ENCODE measurements around the gene SLX9.
A peak's percentile ranks its signal among the peaks of the same experiment; 100 is the strongest.

Gene SLX9

GRCh38 chr21:45012662-45013259 lies 72.9 kb downstream of the SLX9 start:
- no peaks in the 10 kb centered on the region for H3K36me3 ChIP-seq (ENCODE audit: control insufficient read depth in 1 of 2, insufficient read depth in 2 of 2, low read depth in 1 of 2, low read length in 2 of 2)

GRCh38 chr21:45013260-45013841 lies 73.5 kb downstream of the SLX9 start:
- no peak for DNase-seq
- peak overlapping the region; percentile 36 to 81 for H3K4ac ChIP-seq (ENCODE audit: low read depth in 1 of 2, low read length in 2 of 2)
- peak overlapping the region; percentile 63 for H2BK5ac ChIP-seq (ENCODE audit: low read depth, low read length, poor library complexity, severe bottlenecking)
- peaks cover 51% of the 10 kb centered on the region for H3K4me1 ChIP-seq (ENCODE audit: control insufficient read depth, insufficient read depth, low read depth, low read length)
- no peak overlapping the region for H3K23ac ChIP-seq (ENCODE audit: low read length in 2 of 2)
- peak overlapping the region; percentile 23 for H2BK120ac ChIP-seq (ENCODE audit: low read depth, low read length)
- peak overlapping the region; percentile 76 for H4K8ac ChIP-seq (ENCODE audit: low read length)
- no peak overlapping the region for H3K4me3 ChIP-seq (ENCODE audit: insufficient read depth in 1 of 2, low read depth in 1 of 2, low read length in 2 of 2)
- peaks cover 3% of the 10 kb centered on the region for H3K9me3 ChIP-seq (ENCODE audit: control insufficient read depth, low read length)
- peak overlapping the region; percentile 23 to 79 for H3K18ac ChIP-seq (ENCODE audit: low read depth in 1 of 2, low read length in 2 of 2)
- WGBS, result 58% methylated on average over 19 of the region's 19 CpGs
- peak overlapping the region; percentile 60 for H2BK15ac ChIP-seq (ENCODE audit: low read depth, poor library complexity, severe bottlenecking)
- H2BK12ac ChIP-seq (ENCODE audit: low read length in 2 of 2), result peak overlapping the region in 1 of 2 experiments; percentile 95
- H2AK5ac ChIP-seq (ENCODE audit: low read length, severe bottlenecking), result peak overlapping the region; percentile 71
- peaks cover 0 to 14% of the 10 kb centered on the region in 2 experiments for H3K27me3 ChIP-seq (ENCODE audit: control insufficient read depth in 1 of 2, insufficient read depth in 1 of 2, low read length in 2 of 2)
- H3K36me3 ChIP-seq (ENCODE audit: control insufficient read depth in 1 of 2, insufficient read depth in 2 of 2, low read depth in 1 of 2, low read length in 2 of 2), result no peaks in the 10 kb centered on the region
- peak overlapping the region; percentile 91 for H3K27ac ChIP-seq (ENCODE audit: low read length, poor library complexity, severe bottlenecking)
- no peak overlapping the region for H3K9ac ChIP-seq (ENCODE audit: low read length)
- H3K4me2 ChIP-seq (ENCODE audit: low read length, poor library complexity, severe bottlenecking), result no peak overlapping the region
- peak overlapping the region in 1 of 2 experiments; percentile 73 for H3K14ac ChIP-seq (ENCODE audit: low read length in 2 of 2)
- H2AFZ ChIP-seq (ENCODE audit: low read depth, low read length), result no peak overlapping the region
- no peaks in the 10 kb centered on the region for H3K79me1 ChIP-seq (replicated peaks; ENCODE audit: low read length, poor library complexity, severe bottlenecking)
- H4K91ac ChIP-seq (ENCODE audit: low read length), result peak overlapping the region; percentile 92

More at GRCh38 chr21:45012662-45013259, 72.9 kb downstream of the SLX9 start:
- H2BK15ac ChIP-seq (ENCODE audit: low read depth, poor library complexity, severe bottlenecking), result peak overlapping the region; percentile 60
- H3K9ac ChIP-seq (ENCODE audit: low read length), result peak overlapping the region; percentile 50
- H3K27me3 ChIP-seq (ENCODE audit: control insufficient read depth in 1 of 2, insufficient read depth in 1 of 2, low read length in 2 of 2), result peaks cover 0 to 12% of the 10 kb centered on the region in 2 experiments
- peak overlapping the region; percentile 49 for H3K4me2 ChIP-seq (ENCODE audit: low read length, poor library complexity, severe bottlenecking)
- peak overlapping the region; percentile 23 for H2BK120ac ChIP-seq (ENCODE audit: low read depth, low read length)
- peak overlapping the region in 1 of 2 experiments; percentile 11 for H3K14ac ChIP-seq (ENCODE audit: low read length in 2 of 2)
- H2AFZ ChIP-seq (ENCODE audit: low read depth, low read length), result no peak overlapping the region
- peak overlapping the region; percentile 91 for H3K27ac ChIP-seq (ENCODE audit: low read length, poor library complexity, severe bottlenecking)
- peak overlapping the region; percentile 39 for H2BK5ac ChIP-seq (ENCODE audit: low read depth, low read length, poor library complexity, severe bottlenecking)
- peaks cover 3% of the 10 kb centered on the region for H3K9me3 ChIP-seq (ENCODE audit: control insufficient read depth, low read length)
- peaks cover 47% of the 10 kb centered on the region for H3K4me1 ChIP-seq (ENCODE audit: control insufficient read depth, insufficient read depth, low read depth, low read length)
- H4K91ac ChIP-seq (ENCODE audit: low read length), result peak overlapping the region; percentile 92
- H3K4me3 ChIP-seq (ENCODE audit: insufficient read depth in 1 of 2, low read depth in 1 of 2, low read length in 2 of 2), result peak overlapping the region in 1 of 2 experiments; percentile 56
- peak overlapping the region; percentile 71 for H2AK5ac ChIP-seq (ENCODE audit: low read length, severe bottlenecking)
- no peaks in the 10 kb centered on the region for H3K79me1 ChIP-seq (replicated peaks; ENCODE audit: low read length, poor library complexity, severe bottlenecking)
- no peak for DNase-seq
- peak overlapping the region in 1 of 2 experiments; percentile 95 for H2BK12ac ChIP-seq (ENCODE audit: low read length in 2 of 2)
- peak overlapping the region; percentile 36 to 81 for H3K4ac ChIP-seq (ENCODE audit: low read depth in 1 of 2, low read length in 2 of 2)
- H3K23ac ChIP-seq (ENCODE audit: low read length in 2 of 2), result no peak overlapping the region
- peak overlapping the region; percentile 76 for H4K8ac ChIP-seq (ENCODE audit: low read length)
- peak overlapping the region; percentile 23 to 79 for H3K18ac ChIP-seq (ENCODE audit: low read depth in 1 of 2, low read length in 2 of 2)
- 33% methylated on average over 10 of the region's 10 CpGs for WGBS

DNA sequence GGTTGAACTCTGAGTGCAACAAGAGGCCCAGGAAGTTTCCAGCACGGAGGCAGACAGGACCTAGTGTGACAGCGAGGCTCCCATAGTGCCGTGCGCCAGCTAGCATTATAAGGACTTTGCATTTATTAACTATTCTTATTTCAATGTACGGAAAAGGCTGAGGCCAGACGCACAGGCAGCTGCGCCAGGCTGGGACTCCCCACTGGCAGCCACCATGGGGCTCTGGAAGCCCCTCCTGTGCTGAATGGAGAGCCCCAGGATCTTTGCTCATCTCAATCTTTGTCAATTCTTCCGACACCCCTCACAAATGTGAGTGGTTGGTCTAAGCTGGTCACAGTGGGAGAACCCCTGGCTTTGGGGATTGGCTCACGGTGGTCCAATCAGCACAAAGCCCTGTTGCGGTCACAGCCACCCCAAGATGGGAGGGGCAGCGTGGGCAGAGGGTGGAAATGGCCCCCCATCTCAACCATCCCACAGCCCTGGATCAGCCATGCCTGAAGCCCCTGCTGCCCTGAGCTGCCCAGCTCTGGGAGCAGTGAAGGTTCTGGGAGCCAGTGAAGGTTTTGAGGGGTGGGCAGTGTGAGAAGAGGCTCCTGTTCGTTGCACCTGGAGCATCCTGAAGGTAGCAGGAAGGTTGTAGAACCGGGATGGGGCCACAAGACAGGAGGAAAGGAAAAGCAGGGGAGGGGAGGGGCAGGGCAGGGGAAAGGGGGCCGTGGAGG lies 75.1 kb downstream of the SLX9 start:
- no peak overlapping the region for H2BK5ac ChIP-seq (ENCODE audit: low read depth, low read length, poor library complexity, severe bottlenecking)
- no peak overlapping the region for H4K91ac ChIP-seq (ENCODE audit: low read length)
- peaks cover 57% of the 10 kb centered on the region for H3K4me1 ChIP-seq (ENCODE audit: control insufficient read depth, insufficient read depth, low read depth, low read length)
- WGBS, result 96% methylated on average over 11 of the region's 14 CpGs
- no peak overlapping the region for H3K27ac ChIP-seq (ENCODE audit: low read length, poor library complexity, severe bottlenecking)
- H3K79me1 ChIP-seq (replicated peaks; ENCODE audit: low read length, poor library complexity, severe bottlenecking), result no peaks in the 10 kb centered on the region
- no peak overlapping the region for H3K14ac ChIP-seq (ENCODE audit: low read length in 2 of 2)
- H2AK5ac ChIP-seq (ENCODE audit: low read length, severe bottlenecking), result peak overlapping the region; percentile 86
- no peak overlapping the region for H3K23ac ChIP-seq (ENCODE audit: low read length in 2 of 2)
- no peaks in the 10 kb centered on the region for H3K9me3 ChIP-seq (ENCODE audit: control insufficient read depth, low read length)
- no peak for DNase-seq
- no peak overlapping the region for H3K4me3 ChIP-seq (ENCODE audit: insufficient read depth in 1 of 2, low read depth in 1 of 2, low read length in 2 of 2)
- peak overlapping the region; percentile 49 for H2BK15ac ChIP-seq (ENCODE audit: low read depth, poor library complexity, severe bottlenecking)
- H3K18ac ChIP-seq (ENCODE audit: low read depth in 1 of 2, low read length in 2 of 2), result peak overlapping the region in 1 of 2 experiments; percentile 26
- no peak overlapping the region for H4K8ac ChIP-seq (ENCODE audit: low read length)
- no peak overlapping the region for H3K4me2 ChIP-seq (ENCODE audit: low read length, poor library complexity, severe bottlenecking)
- H3K4ac ChIP-seq (ENCODE audit: low read depth in 1 of 2, low read length in 2 of 2), result no peak overlapping the region
- no peak overlapping the region for H2BK12ac ChIP-seq (ENCODE audit: low read length in 2 of 2)
- peaks cover 0 to 22% of the 10 kb centered on the region in 2 experiments for H3K27me3 ChIP-seq (ENCODE audit: control insufficient read depth in 1 of 2, insufficient read depth in 1 of 2, low read length in 2 of 2)
- H2AFZ ChIP-seq (ENCODE audit: low read depth, low read length), result no peak overlapping the region
- H2BK120ac ChIP-seq (ENCODE audit: low read depth, low read length), result no peak overlapping the region
- no peak overlapping the region for H3K9ac ChIP-seq (ENCODE audit: low read length)
- H3K36me3 ChIP-seq (ENCODE audit: control insufficient read depth in 1 of 2, insufficient read depth in 2 of 2, low read depth in 1 of 2, low read length in 2 of 2), result no peaks in the 10 kb centered on the region

DNA sequence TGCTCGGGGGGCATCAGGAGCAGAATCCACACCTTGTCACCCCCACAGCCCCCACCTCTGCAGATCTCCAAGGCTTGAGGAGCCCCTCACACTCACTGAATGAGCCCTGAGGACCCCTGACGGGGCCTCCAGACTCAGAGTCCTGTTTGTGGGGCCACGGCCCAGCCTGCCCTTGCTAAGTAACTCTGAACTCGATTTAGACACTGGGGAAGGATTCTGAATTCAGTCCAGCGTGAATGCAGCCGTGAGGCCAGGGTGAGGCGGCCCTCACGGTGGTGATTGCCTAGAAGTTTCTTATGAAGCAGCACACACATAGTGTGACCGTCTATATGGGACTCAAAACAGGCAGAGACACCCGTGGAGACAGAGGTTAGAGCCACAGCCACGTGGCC lies 75.6 kb downstream of the SLX9 start:
- Histone ChIP-seq H3K27me3 (ENCODE audit: control insufficient read depth in 1 of 2, insufficient read depth in 1 of 2, low read length in 2 of 2) (peaks cover 0 to 26% of the 10 kb centered on the region in 2 experiments), H4K8ac (ENCODE audit: low read length) (no peak overlapping the region), H2BK5ac (ENCODE audit: low read depth, low read length, poor library complexity, severe bottlenecking) (no peak overlapping the region), H3K4me3 (ENCODE audit: insufficient read depth in 1 of 2, low read depth in 1 of 2, low read length in 2 of 2) (no peak overlapping the region), H4K91ac (ENCODE audit: low read length) (no peak overlapping the region), H2BK15ac (ENCODE audit: low read depth, poor library complexity, severe bottlenecking) (no peak overlapping the region), H3K4me2 (ENCODE audit: low read length, poor library complexity, severe bottlenecking) (no peak overlapping the region), H3K9me3 (ENCODE audit: control insufficient read depth, low read length) (no peaks in the 10 kb centered on the region), H3K18ac (ENCODE audit: low read depth in 1 of 2, low read length in 2 of 2) (peak overlapping the region in 1 of 2 experiments; percentile 1), H2AFZ (ENCODE audit: low read depth, low read length) (no peak overlapping the region), H3K9ac (ENCODE audit: low read length) (no peak overlapping the region), H3K79me1 (replicated peaks; ENCODE audit: low read length, poor library complexity, severe bottlenecking) (no peaks in the 10 kb centered on the region), H3K23ac (ENCODE audit: low read length in 2 of 2) (no peak overlapping the region), H3K14ac (ENCODE audit: low read length in 2 of 2) (no peak overlapping the region), H2BK12ac (ENCODE audit: low read length in 2 of 2) (no peak overlapping the region), H3K4me1 (ENCODE audit: control insufficient read depth, insufficient read depth, low read depth, low read length) (peaks cover 60% of the 10 kb centered on the region), H3K27ac (ENCODE audit: low read length, poor library complexity, severe bottlenecking) (no peak overlapping the region), H2BK120ac (ENCODE audit: low read depth, low read length) (no peak overlapping the region), H3K36me3 (ENCODE audit: control insufficient read depth in 1 of 2, insufficient read depth in 2 of 2, low read depth in 1 of 2, low read length in 2 of 2) (no peaks in the 10 kb centered on the region), H2AK5ac (ENCODE audit: low read length, severe bottlenecking) (peak overlapping the region; percentile 55), H3K4ac (ENCODE audit: low read depth in 1 of 2, low read length in 2 of 2) (no peak overlapping the region)
- no peak for DNase-seq
- WGBS, result 91% methylated on average over 10 of the region's 11 CpGs

Data from mesenchymal stem cell (in vitro differentiated cells and primary cell).